Parathyroid adenoma (tissue), 2 donors: ENCODE data around the gene SPSB1.

Source experiments
- H2AFZ ChIP-seq: fragments of 300-600 bp; sonication (generic); one replicate; pipeline ENCODE4 v1.7.0; 2017; ENCODE audit warnings: antibody characterized with exemption, mild to moderate bottlenecking
- H3K27ac ChIP-seq: fragments of 300-600 bp; sonication (generic); one replicate; pipeline ENCODE4 v1.7.0; 2017
- H3K27me3 ChIP-seq: fragments of 300-600 bp; sonication (generic); one replicate; pipeline ENCODE4 v1.7.0; 2017; ENCODE audit warnings: low read length; ENCODE audit not compliant: control insufficient read depth, insufficient read depth
- H3K36me3 ChIP-seq: fragments of 300-600 bp; sonication (generic); one replicate; pipeline ENCODE4 v1.7.0; 2017; ENCODE audit warnings: low read length; ENCODE audit not compliant: control insufficient read depth, insufficient read depth
- H3K4me1 ChIP-seq: fragments of 300-600 bp; sonication (generic); one replicate; pipeline ENCODE4 v1.7.0; 2017; ENCODE audit warnings: control low read depth
- H3K4me2 ChIP-seq: fragments of 300-600 bp; sonication (generic); one replicate; pipeline ENCODE4 v1.7.0; 2017; ENCODE audit warnings: low read length
- H3K4me3 ChIP-seq: fragments of 300-600 bp; sonication (generic); one replicate; pipeline ENCODE4 v1.7.0; 2017; ENCODE audit warnings: low read depth, low read length
- H3K79me2 ChIP-seq: fragments of 300-600 bp; sonication (generic); one replicate; pipeline ENCODE4 v1.7.0; 2017; ENCODE audit warnings: control low read depth
- H3K9ac ChIP-seq: fragments of 300-600 bp; sonication (generic); one replicate; pipeline ENCODE4 v1.7.0; 2017; ENCODE audit warnings: mild to moderate bottlenecking
- H3K9me3 ChIP-seq: fragments of 300-600 bp; sonication (generic); one replicate; pipeline ENCODE4 v1.7.0; 2017; ENCODE audit warnings: low read length; ENCODE audit not compliant: control insufficient read depth
- TF ChIP-seq, protein P1 (sequence below): fragments of 300-600 bp; sonication (generic); IDR thresholded peaks from one replicate; pipeline ENCODE4 v1.7.0; 2017; ENCODE audit warnings: antibody characterized with exemption, mild to moderate bottlenecking
- donor health status: primary hyperparathyroidism.

Gene SPSB1

DNA sequence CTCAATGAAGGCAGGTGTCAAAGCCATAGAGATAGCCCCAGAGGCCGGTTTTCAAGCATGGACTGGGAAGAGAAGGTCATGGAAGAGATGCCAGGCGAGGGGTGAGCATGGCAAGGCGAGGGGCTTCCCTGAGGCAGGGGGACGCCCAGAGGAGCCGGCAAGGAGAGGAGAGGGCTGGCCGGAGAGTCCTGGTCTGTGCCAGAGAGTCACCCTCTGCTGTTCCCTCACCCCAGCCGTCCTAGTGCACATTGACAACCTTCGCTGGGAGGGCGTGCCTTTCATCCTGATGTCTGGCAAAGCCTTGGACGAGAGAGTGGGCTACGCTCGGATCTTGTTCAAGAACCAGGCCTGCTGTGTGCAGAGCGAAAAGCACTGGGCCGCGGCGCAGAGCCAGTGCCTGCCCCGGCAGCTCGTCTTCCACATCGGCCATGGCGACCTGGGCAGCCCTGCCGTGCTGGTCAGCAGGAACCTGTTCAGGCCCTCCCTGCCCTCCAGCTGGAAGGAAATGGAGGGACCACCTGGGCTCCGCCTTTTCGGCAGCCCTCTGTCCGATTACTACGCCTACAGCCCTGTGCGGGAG lies 29.3 kb upstream of the SPSB1 start:
- no peaks in the 10 kb centered on the region for H3K9me3 ChIP-seq
- no peaks in the 10 kb centered on the region for H3K4me1 ChIP-seq
- TF ChIP-seq, protein P1, sequence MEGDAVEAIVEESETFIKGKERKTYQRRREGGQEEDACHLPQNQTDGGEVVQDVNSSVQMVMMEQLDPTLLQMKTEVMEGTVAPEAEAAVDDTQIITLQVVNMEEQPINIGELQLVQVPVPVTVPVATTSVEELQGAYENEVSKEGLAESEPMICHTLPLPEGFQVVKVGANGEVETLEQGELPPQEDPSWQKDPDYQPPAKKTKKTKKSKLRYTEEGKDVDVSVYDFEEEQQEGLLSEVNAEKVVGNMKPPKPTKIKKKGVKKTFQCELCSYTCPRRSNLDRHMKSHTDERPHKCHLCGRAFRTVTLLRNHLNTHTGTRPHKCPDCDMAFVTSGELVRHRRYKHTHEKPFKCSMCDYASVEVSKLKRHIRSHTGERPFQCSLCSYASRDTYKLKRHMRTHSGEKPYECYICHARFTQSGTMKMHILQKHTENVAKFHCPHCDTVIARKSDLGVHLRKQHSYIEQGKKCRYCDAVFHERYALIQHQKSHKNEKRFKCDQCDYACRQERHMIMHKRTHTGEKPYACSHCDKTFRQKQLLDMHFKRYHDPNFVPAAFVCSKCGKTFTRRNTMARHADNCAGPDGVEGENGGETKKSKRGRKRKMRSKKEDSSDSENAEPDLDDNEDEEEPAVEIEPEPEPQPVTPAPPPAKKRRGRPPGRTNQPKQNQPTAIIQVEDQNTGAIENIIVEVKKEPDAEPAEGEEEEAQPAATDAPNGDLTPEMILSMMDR = no peak
- no peak overlapping the region for H2AFZ ChIP-seq
- no peak overlapping the region for H3K9ac ChIP-seq
- H3K36me3 ChIP-seq = no peaks in the 10 kb centered on the region
- peaks cover 5% of the 10 kb centered on the region for H3K79me2 ChIP-seq
- H3K4me2 ChIP-seq = no peak overlapping the region
- no peak overlapping the region for H3K4me3 ChIP-seq
- H3K27ac ChIP-seq = no peak overlapping the region
- H3K27me3 ChIP-seq = no peaks in the 10 kb centered on the region

DNA sequence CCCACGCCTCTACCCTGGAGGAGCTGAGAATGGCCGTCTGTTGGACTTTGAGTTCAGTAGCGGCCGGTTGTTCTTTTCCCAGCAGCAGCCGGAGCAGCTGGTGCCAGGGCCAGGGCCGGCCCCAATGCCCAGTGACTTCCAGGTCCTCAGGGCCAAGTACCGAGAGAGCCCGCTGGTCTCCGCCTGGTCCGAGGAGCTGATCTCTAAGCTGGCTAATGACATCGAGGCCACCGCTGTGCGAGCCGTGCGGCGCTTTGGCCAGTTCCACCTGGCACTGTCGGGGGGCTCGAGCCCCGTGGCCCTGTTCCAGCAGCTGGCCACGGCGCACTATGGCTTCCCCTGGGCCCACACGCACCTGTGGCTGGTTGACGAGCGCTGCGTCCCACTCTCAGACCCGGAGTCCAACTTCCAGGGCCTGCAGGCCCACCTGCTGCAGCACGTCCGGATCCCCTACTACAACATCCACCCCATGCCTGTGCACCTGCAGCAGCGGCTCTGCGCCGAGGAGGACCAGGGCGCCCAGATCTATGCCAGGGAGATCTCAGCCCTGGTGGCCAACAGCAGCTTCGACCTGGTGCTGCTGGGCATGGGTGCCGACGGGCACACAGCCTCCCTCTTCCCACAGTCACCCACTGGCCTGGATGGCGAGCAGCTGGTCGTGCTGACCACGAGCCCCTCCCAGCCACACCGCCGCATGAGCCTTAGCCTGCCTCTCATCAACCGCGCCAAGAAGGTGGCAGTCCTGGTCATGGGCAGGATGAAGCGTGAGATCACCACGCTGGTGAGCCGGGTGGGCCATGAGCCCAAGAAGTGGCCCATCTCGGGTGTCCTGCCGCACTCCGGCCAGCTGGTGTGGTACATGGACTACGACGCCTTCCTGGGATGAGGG lies 28.5 kb upstream of the SPSB1 start:
- Histone ChIP-seq H2AFZ (no peak overlapping the region), H3K9ac (no peak overlapping the region), H3K4me1 (no peaks in the 10 kb centered on the region), H3K4me2 (no peak overlapping the region), H3K27me3 (no peaks in the 10 kb centered on the region), H3K27ac (no peak overlapping the region), H3K79me2 (peaks cover 3% of the 10 kb centered on the region), H3K4me3 (no peak overlapping the region), H3K36me3 (no peaks in the 10 kb centered on the region), H3K9me3 (no peaks in the 10 kb centered on the region)
- TF ChIP-seq, protein P1 = no peak

DNA sequence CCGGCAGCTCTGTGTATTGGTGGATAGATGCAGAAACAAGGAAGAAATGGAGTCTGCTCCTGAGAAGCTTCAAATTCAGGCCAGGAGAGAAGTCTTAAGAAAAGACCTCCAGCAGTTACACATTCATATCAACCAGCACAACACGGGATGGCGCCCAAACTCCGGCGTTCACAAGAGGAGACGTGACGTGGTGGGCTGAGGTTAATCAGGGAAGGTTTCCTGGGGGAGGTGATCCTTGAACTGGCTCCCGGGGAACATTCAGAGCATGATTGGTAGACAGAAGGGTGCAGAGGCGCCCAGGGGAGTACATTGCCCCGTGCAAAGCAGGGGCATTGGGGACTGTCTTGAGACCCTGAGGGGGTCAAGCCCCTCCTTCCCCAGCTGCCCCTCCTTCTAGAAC lies 27.7 kb upstream of the SPSB1 start:
- H3K79me2 ChIP-seq = peaks cover 1% of the 10 kb centered on the region
- no peaks in the 10 kb centered on the region for H3K9me3 ChIP-seq
- no peak overlapping the region for H2AFZ ChIP-seq
- H3K27me3 ChIP-seq = no peaks in the 10 kb centered on the region
- H3K27ac ChIP-seq = no peak overlapping the region
- H3K36me3 ChIP-seq = no peaks in the 10 kb centered on the region
- TF ChIP-seq, protein P1 = no peak
- H3K9ac ChIP-seq = no peak overlapping the region
- H3K4me3 ChIP-seq = no peak overlapping the region
- no peaks in the 10 kb centered on the region for H3K4me1 ChIP-seq
- no peak overlapping the region for H3K4me2 ChIP-seq

DNA sequence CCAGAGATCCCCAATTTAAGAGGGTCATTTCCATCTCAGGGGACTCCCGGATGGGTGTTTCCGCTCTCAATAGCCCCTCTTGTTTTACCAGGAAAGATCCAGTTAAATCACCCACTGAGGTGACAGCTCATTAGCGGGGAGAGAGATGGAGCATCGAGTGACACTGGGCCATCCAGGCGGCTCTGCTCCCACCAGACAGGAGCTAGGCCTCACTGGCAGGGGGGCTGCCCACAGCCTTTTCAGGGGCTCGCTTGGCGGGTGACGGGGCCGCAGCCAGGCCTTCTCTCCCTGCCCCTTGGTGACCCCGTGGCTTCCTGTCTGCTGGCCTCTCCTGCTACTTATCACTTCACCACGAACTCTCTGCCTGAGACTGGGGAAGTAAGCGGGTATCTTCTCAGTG lies 26.7 kb upstream of the SPSB1 start:
- no peaks in the 10 kb centered on the region for H3K79me2 ChIP-seq
- no peak overlapping the region for H3K27ac ChIP-seq
- no peak overlapping the region for H3K9ac ChIP-seq
- no peaks in the 10 kb centered on the region for H3K27me3 ChIP-seq
- no peaks in the 10 kb centered on the region for H3K9me3 ChIP-seq
- no peak overlapping the region for H2AFZ ChIP-seq
- TF ChIP-seq, protein P1 = no peak
- no peak overlapping the region for H3K4me2 ChIP-seq
- no peak overlapping the region for H3K4me3 ChIP-seq
- no peaks in the 10 kb centered on the region for H3K36me3 ChIP-seq
- no peaks in the 10 kb centered on the region for H3K4me1 ChIP-seq
